Measurements from ENCODE around the gene KRTAP21-3. TPM values are rescaled to one million over a fixed set of nuclear protein-coding genes. Genes with fewer than 3 reads are reported as not detected.
"Not testable (repeated sequence)": the region's sequence is repeated elsewhere in the genome, so short reads cannot be mapped to it uniquely, and the experiment has no call there.

KRTAP21-3 gene
- not detected in 2 replicates for total RNA-seq (2014; rRNA removed; shearing (Covaris generic); ENCODE audit: low replicate concordance)

- H3K9me3 ChIP-seq = no peaks in the 10 kb centered on the region
- H3K27me3 ChIP-seq = no peaks in the 10 kb centered on the region
- no peaks in the 10 kb centered on the region for H3K36me3 ChIP-seq
- no peak within 1 kb of the TSS for H3K4me3 ChIP-seq
- DNase-seq = no peak
These were observed at the start of gene KRTAP21-3 for GRCh38 chr21:30718239-30718909. KRTAP21-3 (minus strand) TSS chr21:30718777; CDS start chr21:30718759, 18 bp downstream.

DNA sequence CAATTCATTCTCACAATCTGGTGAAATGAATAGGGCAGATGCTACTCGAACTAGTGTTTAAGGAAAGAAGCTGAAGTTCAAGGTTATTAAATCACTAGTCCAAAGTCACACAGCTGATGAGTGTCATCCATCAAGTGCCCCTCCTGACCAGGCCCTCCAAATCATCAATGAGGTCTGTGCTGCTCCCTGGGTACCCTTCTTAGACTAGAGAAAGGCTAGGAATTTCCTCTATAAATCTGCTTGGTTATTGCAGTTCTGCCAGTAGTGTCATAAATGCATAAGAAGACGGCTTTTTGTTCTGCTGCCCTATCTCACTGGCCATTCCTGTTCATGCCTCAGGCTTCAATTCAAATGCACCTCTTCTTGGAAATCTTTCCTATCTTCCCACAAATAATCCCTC is 42.2 kb upstream of the KRTAP21-3 start:
- no peaks in the 10 kb centered on the region for H3K36me3 ChIP-seq
- H3K9me3 ChIP-seq = no peaks in the 10 kb centered on the region
- H3K4me3 ChIP-seq = no peak overlapping the region
- DNase-seq = no peak
- H3K27me3 ChIP-seq = no peaks in the 10 kb centered on the region

GRCh38 chr21:30758306-30758705 is 39.7 kb upstream of the KRTAP21-3 start:
- no peaks in the 10 kb centered on the region for H3K27me3 ChIP-seq
- no peaks in the 10 kb centered on the region for H3K36me3 ChIP-seq
- DNase-seq = no peak
- H3K4me3 ChIP-seq = no peak overlapping the region
- H3K9me3 ChIP-seq = no peaks in the 10 kb centered on the region

DNA sequence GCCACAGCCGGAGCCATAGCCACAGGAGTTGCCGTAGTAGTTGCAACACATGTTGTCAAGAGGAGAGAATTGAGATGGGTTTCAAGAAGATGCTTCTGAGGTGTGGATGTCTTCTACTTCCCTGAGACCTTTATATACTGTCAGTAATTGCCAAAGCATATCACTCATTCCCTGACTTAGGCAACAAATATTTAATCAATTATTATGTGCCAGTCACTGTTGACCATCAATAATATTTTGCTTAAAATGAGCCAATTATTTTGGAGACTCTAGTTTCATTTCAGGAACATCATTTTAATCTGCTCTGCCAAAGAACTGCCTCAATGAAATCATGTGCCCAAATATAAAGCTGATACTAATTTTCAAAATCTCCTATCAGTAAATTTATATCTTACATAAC is 36.8 kb upstream of the KRTAP21-3 start, which contains the start of gene KRTAP21-1:
Gene KRTAP21-1, minus strand, starts transcription at position 101 of the 400 bp plus-strand sequence. Its CDS starts 50 bp downstream, at position 51.
- not testable (repeated sequence) for H3K9me3 ChIP-seq, DNase-seq, H3K4me3 ChIP-seq, H3K27me3 ChIP-seq, H3K36me3 ChIP-seq

- Histone ChIP-seq H3K9me3 (no peaks in the 10 kb centered on the region), H3K4me3 (no peak within 1 kb of the TSS), H3K27me3 (no peaks in the 10 kb centered on the region)
These were observed 28.6 kb upstream of the KRTAP21-3 start, which contains the start of gene KRTAP21-2 for GRCh38 chr21:30747159-30747558. KRTAP21-2 (minus strand) TSS chr21:30747259; CDS start chr21:30747202, 57 bp downstream.

DNA sequence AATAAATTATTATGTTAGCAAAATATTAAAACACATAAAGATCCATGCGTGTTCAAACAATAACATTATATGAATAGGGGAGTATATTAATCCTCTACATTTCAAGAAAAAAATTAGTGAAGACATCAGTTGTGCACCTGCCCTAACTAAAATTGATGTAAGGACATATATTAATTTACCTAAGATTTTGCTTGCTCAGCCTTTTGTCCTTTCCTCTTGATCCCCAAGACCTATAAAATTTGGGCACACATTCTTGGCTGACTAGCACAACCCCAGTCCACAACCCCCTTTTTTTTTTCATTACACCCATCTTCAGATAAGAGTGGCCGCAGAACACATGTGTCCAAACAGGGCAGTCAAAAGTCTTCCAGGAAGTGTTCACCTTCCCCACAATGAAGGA is 21.9 kb upstream of the KRTAP21-3 start:
- H3K36me3 ChIP-seq = no peaks in the 10 kb centered on the region
- H3K27me3 ChIP-seq = no peaks in the 10 kb centered on the region
- DNase-seq = no peak
- no peaks in the 10 kb centered on the region for H3K9me3 ChIP-seq
- no peak overlapping the region for H3K4me3 ChIP-seq

More at GRCh38 chr21:30747159-30747558, 28.6 kb upstream of the KRTAP21-3 start, which contains the start of gene KRTAP21-2:
- H3K36me3 ChIP-seq = no peaks in the 10 kb centered on the region
- no peak for DNase-seq

DNA sequence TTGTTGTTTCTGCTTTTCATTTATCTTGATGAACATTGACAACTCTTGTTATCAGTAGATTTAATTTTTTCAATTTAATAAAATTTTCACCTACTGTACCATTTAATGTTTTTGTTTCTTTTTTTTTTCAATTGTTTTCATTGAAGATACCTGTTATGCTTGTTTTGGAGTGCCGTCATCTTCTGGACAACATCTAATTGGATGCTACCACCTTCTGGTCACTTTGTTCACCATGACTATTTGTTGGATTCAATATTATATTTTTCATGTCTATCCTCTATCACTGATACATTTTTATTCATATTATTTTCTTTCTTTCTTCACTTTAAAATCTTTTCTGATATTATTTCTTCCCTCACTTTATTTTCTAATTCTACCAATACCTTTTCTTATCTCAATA is 14.4 kb upstream of the KRTAP21-3 start:
- Histone ChIP-seq H3K27me3 (no peaks in the 10 kb centered on the region), H3K9me3 (no peaks in the 10 kb centered on the region), H3K4me3 (no peak overlapping the region), H3K36me3 (no peaks in the 10 kb centered on the region)
- no peak for DNase-seq

DNA sequence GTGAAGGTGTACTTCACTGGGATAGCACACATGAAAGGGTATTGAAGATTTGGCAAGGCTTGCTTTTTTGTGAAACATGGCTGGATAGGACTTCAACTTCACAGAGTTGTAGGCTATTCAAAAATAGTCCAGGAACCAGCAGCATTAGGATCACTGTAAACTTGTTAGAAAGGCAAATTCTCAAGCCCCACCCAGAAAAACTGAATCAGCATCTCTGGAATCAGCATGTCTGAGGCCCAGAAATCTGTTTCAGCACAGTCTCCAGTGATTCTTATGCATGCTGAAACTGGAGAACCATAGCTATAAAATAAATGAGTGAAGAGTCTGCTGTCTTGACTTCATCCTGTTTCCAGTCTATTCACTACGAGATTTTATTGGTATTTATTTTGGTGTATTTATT is 8.1 kb upstream of the KRTAP21-3 start:
- Histone ChIP-seq H3K27me3 (no peaks in the 10 kb centered on the region), H3K9me3 (no peaks in the 10 kb centered on the region), H3K36me3 (no peaks in the 10 kb centered on the region), H3K4me3 (no peak overlapping the region)
- no peak for DNase-seq

- DNase-seq = no peak
These were observed 824 bp upstream of the KRTAP21-3 start for GRCh38 chr21:30719401-30719800.

GRCh38 chr21:30717105-30717504 is 1.5 kb downstream of the KRTAP21-3 start:
- H3K36me3 ChIP-seq = no peaks in the 10 kb centered on the region
- H3K4me3 ChIP-seq = no peak overlapping the region
- DNase-seq = no peak
- no peaks in the 10 kb centered on the region for H3K27me3 ChIP-seq
- H3K9me3 ChIP-seq = no peaks in the 10 kb centered on the region

More at GRCh38 chr21:30719401-30719800, 824 bp upstream of the KRTAP21-3 start:
- Histone ChIP-seq H3K27me3 (no peaks in the 10 kb centered on the region), H3K9me3 (no peaks in the 10 kb centered on the region), H3K36me3 (no peaks in the 10 kb centered on the region), H3K4me3 (no peak overlapping the region)

DNA sequence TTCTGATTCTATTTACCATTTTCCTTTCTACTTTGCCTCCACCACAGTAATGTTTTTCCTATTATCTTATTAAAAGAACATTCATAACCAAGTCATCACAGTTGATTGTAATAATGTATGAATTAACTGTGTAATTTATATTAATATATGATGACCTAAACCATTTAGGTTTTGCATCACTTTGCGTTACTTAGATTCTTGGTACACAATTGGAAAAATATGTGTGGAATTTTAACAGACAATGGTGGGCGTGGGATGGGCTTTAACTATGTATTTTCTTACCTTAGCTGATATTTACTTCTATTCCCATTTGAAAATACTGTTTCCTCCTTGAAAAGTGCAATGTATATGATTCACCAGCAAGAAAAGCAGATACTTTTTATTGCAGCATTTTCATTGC is 3.6 kb downstream of the KRTAP21-3 start:
- Histone ChIP-seq H3K27me3 (no peaks in the 10 kb centered on the region), H3K4me3 (no peak overlapping the region), H3K9me3 (no peaks in the 10 kb centered on the region), H3K36me3 (no peaks in the 10 kb centered on the region)
- DNase-seq = no peak

DNA sequence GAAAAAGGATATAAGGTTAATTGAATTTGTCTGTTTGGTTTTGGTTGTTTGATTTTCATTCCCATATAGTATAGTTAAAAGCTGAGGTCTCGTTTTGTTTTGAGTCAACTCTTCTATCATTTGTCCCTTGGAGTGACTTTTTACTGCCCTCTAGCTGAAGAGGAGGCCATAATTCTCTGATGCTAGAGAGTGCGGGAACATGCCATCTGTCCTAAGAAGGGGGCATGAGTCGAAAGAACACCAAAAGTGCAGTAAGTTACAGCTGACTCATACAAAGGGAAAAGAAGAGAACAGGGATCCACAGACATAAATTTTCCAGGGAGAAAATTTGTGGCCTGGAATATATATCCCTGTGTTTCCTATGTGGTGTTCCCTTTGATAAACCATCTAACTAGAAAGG is 4.1 kb downstream of the KRTAP21-3 start:
- Histone ChIP-seq H3K9me3 (no peaks in the 10 kb centered on the region), H3K27me3 (no peaks in the 10 kb centered on the region), H3K4me3 (no peak overlapping the region), H3K36me3 (no peaks in the 10 kb centered on the region)
- DNase-seq = no peak

GRCh38 chr21:30713766-30714165 is 4.8 kb downstream of the KRTAP21-3 start:
- Histone ChIP-seq H3K9me3 (no peaks in the 10 kb centered on the region), H3K36me3 (no peaks in the 10 kb centered on the region), H3K4me3 (no peak overlapping the region), H3K27me3 (no peaks in the 10 kb centered on the region)
- no peak for DNase-seq

GRCh38 chr21:30710499-30710898 is 8.1 kb downstream of the KRTAP21-3 start:
- no peak for DNase-seq
- Histone ChIP-seq H3K36me3 (no peaks in the 10 kb centered on the region), H3K27me3 (no peaks in the 10 kb centered on the region), H3K4me3 (no peak overlapping the region), H3K9me3 (no peaks in the 10 kb centered on the region)

GRCh38 chr21:30707409-30707808 is 11.2 kb downstream of the KRTAP21-3 start:
- no peaks in the 10 kb centered on the region for H3K9me3 ChIP-seq
- H3K27me3 ChIP-seq = no peaks in the 10 kb centered on the region
- H3K36me3 ChIP-seq = no peaks in the 10 kb centered on the region
- no peak overlapping the region for H3K4me3 ChIP-seq
- DNase-seq = no peak

DNA sequence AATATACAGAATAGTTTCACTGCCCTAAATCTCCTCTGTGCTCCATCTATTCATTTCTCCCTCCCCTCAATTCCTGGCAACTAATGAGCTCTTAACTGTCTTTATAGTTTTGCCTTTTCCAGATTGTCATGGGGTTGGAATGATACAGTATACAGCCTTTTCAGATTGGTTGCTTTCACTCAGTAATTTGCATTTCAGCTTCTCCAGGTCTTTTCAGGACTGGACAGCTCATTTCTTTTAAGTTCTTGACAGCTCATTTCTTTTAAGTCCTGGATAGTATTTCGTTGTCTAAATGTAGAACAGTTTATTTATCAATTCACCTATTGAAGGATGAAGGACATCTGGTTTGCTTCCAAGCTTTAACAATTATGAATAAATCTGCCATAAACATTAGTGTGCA is 22.6 kb downstream of the KRTAP21-3 start:
- DNase-seq = no peak
- Histone ChIP-seq H3K36me3 (no peaks in the 10 kb centered on the region), H3K9me3 (no peaks in the 10 kb centered on the region), H3K27me3 (no peaks in the 10 kb centered on the region), H3K4me3 (no peak overlapping the region)

DNA sequence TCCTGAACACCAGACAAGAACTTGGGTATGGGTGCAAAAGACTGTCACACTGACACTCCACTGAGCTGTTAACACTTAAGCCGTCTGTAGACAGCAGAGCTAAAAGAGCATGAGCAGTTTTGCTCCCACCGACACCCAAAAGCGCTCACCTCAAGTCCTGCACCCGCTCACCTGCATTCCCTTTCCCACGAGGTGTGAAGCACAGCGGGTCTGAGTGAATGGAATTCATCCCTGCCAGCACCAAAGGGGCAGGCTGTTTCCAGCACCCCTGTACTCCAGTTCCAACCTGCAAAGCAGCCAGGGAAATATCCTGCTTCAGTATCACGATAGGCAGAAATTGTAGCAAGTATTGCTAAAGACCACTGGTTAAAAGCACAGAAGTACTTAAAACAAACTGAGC is 28.8 kb downstream of the KRTAP21-3 start:
- DNase-seq = no peak
- Histone ChIP-seq H3K27me3 (no peaks in the 10 kb centered on the region), H3K9me3 (no peaks in the 10 kb centered on the region), H3K4me3 (no peak overlapping the region), H3K36me3 (no peaks in the 10 kb centered on the region)

- Histone ChIP-seq H3K4me3 (no peak overlapping the region), H3K27me3 (no peaks in the 10 kb centered on the region), H3K36me3 (no peaks in the 10 kb centered on the region), H3K9me3 (no peaks in the 10 kb centered on the region)
- no peak for DNase-seq
These were observed 34.1 kb downstream of the KRTAP21-3 start for GRCh38 chr21:30684506-30684905.
